DLD1 (cell line): ENCODE measurements around the gene NCKAP5.

Source experiments
- in situ Hi-C: cut with HindIII; loops from 2 replicates; pipeline ENCODE4 v1.10.0; 2017; ENCODE audit warnings: low sequenced_read_pairs

Gene NCKAP5

GRCh38 chr2:132667706-132668105, 900.6 kb downstream of the NCKAP5 start:
- in situ Hi-C loops: no loop called here

DNA sequence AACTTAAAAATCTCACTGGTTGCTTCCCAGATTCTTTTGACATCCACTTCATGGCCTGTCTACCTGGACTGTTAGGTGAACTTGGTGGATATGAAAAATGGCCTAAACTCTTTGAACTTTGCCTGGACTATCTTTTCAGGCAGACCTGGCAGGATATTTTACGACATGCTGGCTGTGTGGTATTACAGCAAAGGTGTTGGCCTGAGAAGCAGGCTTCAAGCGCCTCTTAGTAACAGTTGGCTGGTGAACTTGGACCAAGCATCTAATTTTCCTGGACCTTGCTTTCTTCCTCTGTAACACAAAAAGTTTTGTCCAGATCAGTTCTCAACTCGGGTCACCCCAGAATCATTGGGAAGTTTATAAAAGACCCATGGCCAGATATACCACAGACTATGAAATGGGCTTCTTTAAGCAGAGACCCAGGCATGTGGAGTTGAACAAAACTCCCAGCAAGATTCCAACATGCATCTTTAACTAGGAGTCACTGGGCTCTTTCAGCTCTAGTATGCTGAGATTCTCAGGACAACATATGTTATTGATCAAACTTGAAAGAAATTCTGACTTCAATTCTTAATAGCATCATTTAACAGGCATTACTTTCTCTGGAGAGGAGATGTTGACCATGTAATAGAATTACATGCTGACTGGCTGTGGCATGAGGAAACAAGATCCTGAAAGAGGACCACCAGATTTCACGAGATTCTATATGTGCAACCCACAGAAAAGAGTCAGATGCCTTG, 902.7 kb downstream of the NCKAP5 start:
- in situ Hi-C loops: no loop called here

DNA sequence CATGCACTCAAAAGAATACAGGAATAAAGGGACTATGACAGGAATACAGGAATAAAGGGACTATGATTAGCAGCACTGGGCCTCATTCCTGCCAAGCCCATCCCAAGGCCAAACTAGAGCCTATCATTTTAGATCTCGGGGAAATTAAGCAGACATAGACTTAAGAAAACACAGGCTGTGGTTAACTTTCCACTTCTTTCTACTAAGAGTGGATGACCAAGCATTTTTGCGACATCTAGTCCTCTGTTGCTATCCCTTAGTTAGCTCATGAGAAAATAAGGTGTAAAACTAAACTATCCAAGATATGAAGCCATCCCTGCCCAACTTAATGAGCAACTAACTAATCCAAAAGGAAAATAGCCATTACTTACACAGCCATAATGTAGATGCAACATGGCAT, 904.2 kb downstream of the NCKAP5 start:
- in situ Hi-C loops: no loop called here

GRCh38 chr2:132662732-132663131, 905.5 kb downstream of the NCKAP5 start:
- in situ Hi-C loops: no loop called here

DNA sequence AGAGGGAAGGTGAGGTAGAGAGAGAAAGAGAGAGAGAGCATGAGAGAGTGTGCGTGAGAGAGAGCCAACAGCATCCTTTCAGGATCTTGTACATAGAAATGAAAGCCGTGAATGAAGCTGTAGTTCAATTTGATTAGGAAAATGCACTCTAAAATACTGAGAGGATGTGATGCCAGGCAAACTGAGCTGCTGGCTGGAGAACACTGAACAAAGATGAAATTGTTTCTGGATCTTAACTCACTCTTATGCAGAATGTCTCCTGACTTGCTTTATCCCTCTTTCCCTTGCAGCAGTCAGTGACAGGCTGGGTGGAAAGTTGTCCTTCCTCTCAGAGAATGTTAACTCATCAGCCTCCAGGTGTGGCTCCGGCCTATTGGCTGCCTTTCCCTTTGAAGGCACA, 908.9 kb downstream of the NCKAP5 start:
- in situ Hi-C loops: no loop called here

GRCh38 chr2:132656266-132656975, 911.8 kb downstream of the NCKAP5 start:
- in situ Hi-C loops: no loop called here

- in situ Hi-C loops: no loop called here
These were observed 913.3 kb downstream of the NCKAP5 start for GRCh38 chr2:132654968-132655367.

GRCh38 chr2:132654335-132654734, 913.9 kb downstream of the NCKAP5 start:
- in situ Hi-C loops: no loop called here

- in situ Hi-C loops: no loop called here
These were observed 915.8 kb downstream of the NCKAP5 start for GRCh38 chr2:132652474-132652873.

GRCh38 chr2:132651115-132652045, 916.9 kb downstream of the NCKAP5 start:
- in situ Hi-C loops: no loop called here

GRCh38 chr2:132646540-132647108, 921.6 kb downstream of the NCKAP5 start:
- in situ Hi-C loops: no loop called here

DNA sequence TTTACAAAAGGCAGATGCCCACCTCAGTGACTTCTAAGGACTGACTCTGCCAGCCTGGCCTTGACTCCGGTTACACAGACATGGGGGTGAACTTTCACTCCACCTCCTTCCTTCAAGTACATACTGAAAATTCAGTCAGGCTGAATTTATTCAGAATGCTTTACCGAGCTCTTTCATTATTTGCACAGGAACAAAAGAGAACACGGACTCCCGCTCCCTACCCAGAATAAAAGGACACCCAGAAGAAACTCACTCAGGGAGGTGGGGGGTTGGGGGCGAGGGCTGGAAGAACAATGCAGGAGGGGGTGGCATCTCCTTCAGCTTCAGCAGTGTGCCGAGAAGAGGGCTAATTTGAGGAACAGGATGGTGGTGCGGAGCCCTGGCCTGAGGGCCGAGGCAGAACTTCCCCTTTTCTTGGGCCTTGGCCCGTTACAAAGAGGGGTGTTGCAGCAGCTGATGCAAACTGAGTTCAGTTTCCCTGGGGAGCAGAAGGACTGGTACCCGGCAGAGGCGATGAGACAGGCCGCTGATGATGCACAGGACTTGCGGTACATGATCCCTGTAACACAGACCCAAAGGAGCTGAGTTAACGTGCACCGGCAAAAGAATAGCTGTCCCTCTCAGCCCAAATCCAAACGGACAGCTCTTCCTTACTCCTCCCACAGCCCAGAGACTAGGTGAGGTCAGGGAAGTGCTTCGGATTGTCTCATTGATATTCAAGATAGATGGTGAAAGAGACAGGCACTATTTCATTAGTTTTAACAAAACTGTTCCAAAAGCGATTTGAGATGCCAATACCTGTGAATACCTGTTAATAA, 922.3 kb downstream of the NCKAP5 start:
- in situ Hi-C loops: no loop called here

DNA sequence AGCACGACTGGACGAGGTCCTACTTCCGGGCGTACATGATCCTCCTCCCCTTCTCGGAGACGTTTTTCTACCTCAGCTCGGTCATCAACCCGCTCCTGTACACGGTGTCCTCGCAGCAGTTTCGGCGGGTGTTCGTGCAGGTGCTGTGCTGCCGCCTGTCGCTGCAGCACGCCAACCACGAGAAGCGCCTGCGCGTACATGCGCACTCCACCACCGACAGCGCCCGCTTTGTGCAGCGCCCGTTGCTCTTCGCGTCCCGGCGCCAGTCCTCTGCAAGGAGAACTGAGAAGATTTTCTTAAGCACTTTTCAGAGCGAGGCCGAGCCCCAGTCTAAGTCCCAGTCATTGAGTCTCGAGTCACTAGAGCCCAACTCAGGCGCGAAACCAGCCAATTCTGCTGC, 923.1 kb downstream of the NCKAP5 start:
- in situ Hi-C loops: no loop called here

GRCh38 chr2:132642415-132642814, 925.8 kb downstream of the NCKAP5 start:
- in situ Hi-C loops: no loop called here

DNA sequence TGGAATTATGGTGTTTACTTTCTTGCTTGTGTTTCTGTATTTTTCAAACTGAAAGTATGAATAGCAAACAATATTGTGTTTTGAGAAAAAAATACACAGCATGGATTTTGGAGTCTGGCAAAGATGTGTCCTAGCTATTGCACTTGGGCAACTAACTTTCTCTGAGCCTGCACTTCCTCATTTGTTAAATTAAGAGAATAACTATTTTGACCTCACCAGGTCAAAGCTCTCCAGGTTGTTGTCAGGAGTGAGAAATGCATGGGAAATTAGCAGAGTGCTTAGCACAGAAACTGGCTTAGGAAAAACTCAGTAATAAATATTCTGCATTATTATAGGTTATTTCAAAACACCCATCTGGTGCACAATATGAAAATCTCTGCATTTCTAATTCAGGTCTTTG, 926.4 kb downstream of the NCKAP5 start:
- in situ Hi-C loops: no loop called here

GRCh38 chr2:132640116-132640515, 928.1 kb downstream of the NCKAP5 start:
- in situ Hi-C loops: no loop called here

- in situ Hi-C loops: no loop called here
These were observed 929.8 kb downstream of the NCKAP5 start for GRCh38 chr2:132638313-132639040.

GRCh38 chr2:132636346-132636745, 931.9 kb downstream of the NCKAP5 start:
- in situ Hi-C loops: no loop called here

- in situ Hi-C loops: no loop called here
These were observed 934.6 kb downstream of the NCKAP5 start for GRCh38 chr2:132633635-132634034.
